Heart left ventricle (tissue), 13 donors: Measurements from ENCODE around the gene MMP17.
A peak's percentile ranks its signal among the peaks of the same experiment; 100 is the strongest.

Source experiments
- CTCF ChIP-seq, 12 donors: fragments of 200-600 bp; sonication (generic) in 4 of 12; IDR thresholded peaks; one replicate each; pipeline versions ENCODE4 v1.5.0 to v1.8.0; 2018 to 2022; ENCODE audit warnings: antibody characterized with exemption in 12 of 12, mild to moderate bottlenecking in 5 of 12
- POLR2A ChIP-seq, 2 donors: fragments of 450-650 bp; IDR thresholded peaks; one replicate each; pipeline ENCODE4 v1.6.1; 2017; ENCODE audit warnings: antibody characterized with exemption in 2 of 2, mild to moderate bottlenecking in 2 of 2, moderate library complexity in 2 of 2
- donor health status: ischemic (EF 13 %, LVEDD 7.1; RV severe dilation, severe dysfunction).
- donor health status: DM: no; HTN: yes; CAD: no.
- donor health status: DM: no; HTN: no; CAD: no.
- donor health status: ischemic (EF 25% LVEDD 6.9; RV normal size, moderate dysfunction).
- donor health status: ischemic (EF 25% LVEDD 5.7; RV mildly dilated, moderate dysfunction).
- donor health status: ischemic (EF 35%, LVEDD 5.7; RV mildly dilated, moderate dysfunction).
- donor health status: nonischemic (EF 11% LVEDD 7.7; RV severe dilation, severe dysfunction).
- donor health status: DM: yes; HTN: yes; CAD: no.
- donor health status: PGD.
- donor health status: ischemic (EF 29% LVEDD 5.4; RV normal size, mild dysfunction).
- donor health status: nonischemic (EF 23%, LVEDD 6.1; RV moderate dilation, normal function).

GRCh38 chr12:131850856-131851559 lies 22.8 kb downstream of the MMP17 start:
- TF ChIP-seq CTCF (IDR thresholded peaks at IDR 0.05) (peak in 6 of 12 donors; percentile 43 to 83 (median 70)), POLR2A (IDR thresholded peaks at IDR 0.05) (no peak)
